NCI-H1694 treated with DMSO at 0.1 percent for 48 hours (cell line): ENCODE measurements around the gene FBXL13.
A peak's percentile ranks its signal among the peaks of the same experiment; 100 is the strongest.
"Not testable (repeated sequence)": the region's sequence is repeated elsewhere in the genome, so short reads cannot be mapped to it uniquely, and the experiment has no call there.

Source experiments
- DNase-seq: peaks from one replicate; lab custom pipeline; 2025; lab: John Stamatoyannopoulos, UW

The FBXL13 gene

GRCh38 chr7:103079836-103080235 lies 5.2 kb upstream of the FBXL13 start:
- no peak for DNase-seq

- not testable (repeated sequence) for DNase-seq
Measured at GRCh38 chr7:103078226-103078625, 3.6 kb upstream of the FBXL13 start.

- DNase-seq = no peak
Measured at GRCh38 chr7:103077318-103077717, 2.7 kb upstream of the FBXL13 start.

- DNase-seq = no peak
Measured at GRCh38 chr7:103076764-103077163, 2.2 kb upstream of the FBXL13 start.

GRCh38 chr7:103075337-103075918 lies 832 bp upstream of the FBXL13 start:
- DNase-seq = peak; percentile 20

GRCh38 chr7:103073989-103074518 lies 542 bp downstream of the FBXL13 start:
- no peak for DNase-seq

- DNase-seq = no peak
Measured at GRCh38 chr7:103071000-103071399, 3.6 kb downstream of the FBXL13 start.

GRCh38 chr7:103068414-103069403 lies 5.9 kb downstream of the FBXL13 start:
- DNase-seq = no peak

GRCh38 chr7:103065667-103066066 lies 8.9 kb downstream of the FBXL13 start:
- DNase-seq = peak; percentile 5

GRCh38 chr7:103063895-103064294 lies 10.7 kb downstream of the FBXL13 start:
- DNase-seq = no peak

GRCh38 chr7:103059471-103059870 lies 15.1 kb downstream of the FBXL13 start:
- DNase-seq = no peak

- DNase-seq = no peak
Measured at GRCh38 chr7:103058122-103058521, 16.5 kb downstream of the FBXL13 start.

- DNase-seq = not testable (repeated sequence)
Measured at GRCh38 chr7:103056006-103056405, 18.6 kb downstream of the FBXL13 start.

- no peak for DNase-seq
Measured at GRCh38 chr7:103051519-103051918, 23.1 kb downstream of the FBXL13 start.

GRCh38 chr7:103048833-103049232 lies 25.8 kb downstream of the FBXL13 start:
- no peak for DNase-seq

GRCh38 chr7:103041815-103042214 lies 32.8 kb downstream of the FBXL13 start:
- not testable (repeated sequence) for DNase-seq

- not testable (repeated sequence) for DNase-seq
Measured at GRCh38 chr7:103037823-103038739, 36.5 kb downstream of the FBXL13 start.

GRCh38 chr7:103037476-103037822 lies 37.1 kb downstream of the FBXL13 start:
- DNase-seq = no peak

GRCh38 chr7:103034318-103034717 lies 40.3 kb downstream of the FBXL13 start:
- DNase-seq = not testable (repeated sequence)

- DNase-seq = no peak
Measured at GRCh38 chr7:103031781-103032180, 42.8 kb downstream of the FBXL13 start.

- no peak for DNase-seq
Measured at GRCh38 chr7:103031024-103031423, 43.6 kb downstream of the FBXL13 start.

- DNase-seq = no peak
Measured at GRCh38 chr7:103025341-103025740, 49.3 kb downstream of the FBXL13 start.
